ENCODE results near the gene OTUD5.

DNA sequence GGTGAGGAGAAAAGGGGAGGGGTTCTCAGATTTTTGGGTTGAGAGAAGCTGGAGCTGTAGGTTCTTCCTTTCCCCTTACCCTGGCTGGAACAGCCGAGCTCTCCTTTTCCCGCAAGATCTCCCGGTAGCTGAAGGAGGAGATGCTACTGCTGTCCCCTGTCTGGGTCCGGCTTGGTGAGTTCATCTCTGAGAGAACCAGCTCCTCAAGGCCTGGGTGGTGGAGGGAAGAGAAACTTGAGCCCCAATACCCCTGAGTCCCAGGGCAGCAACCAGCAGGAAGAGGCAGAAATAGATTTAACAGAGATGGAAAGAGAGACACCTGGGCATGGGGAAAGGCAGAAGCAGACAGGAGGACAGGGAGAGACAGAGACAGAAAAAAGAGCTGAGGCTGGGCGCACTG is 20.8 kb upstream of the OTUD5 start:
- no peak for TF ChIP-seq CTCF (IDR thresholded peaks at IDR 0.05)
- TF ChIP-seq USF1 (CRISPR knock-in tag; IDR thresholded peaks at IDR 0.05): no peak
- no peak for TF ChIP-seq MYBL2 (CRISPR knock-in tag; IDR thresholded peaks at IDR 0.05)
- TF ChIP-seq PRDM15 (CRISPR knock-in tag; IDR thresholded peaks at IDR 0.05): no peak
